IPS-18a (cell line): ENCODE results near the gene WDR76.
"Not testable (repeated sequence)": the region's sequence is repeated elsewhere in the genome, so short reads cannot be mapped to it uniquely, and the experiment has no call there.

ENCODE experiments used
- H3K27ac ChIP-seq: one replicate; pipeline ENCODE4 v1.5.1; 2013; ENCODE audit warnings: low read length
- H3K27me3 ChIP-seq: one replicate; pipeline ENCODE4 v1.6.1; 2013; ENCODE audit warnings: mild to moderate bottlenecking, low read length; ENCODE audit not compliant: control insufficient read depth, insufficient read depth
- H3K36me3 ChIP-seq: one replicate; pipeline ENCODE4 v1.6.1; 2013; ENCODE audit warnings: low read depth, low read length; ENCODE audit not compliant: control insufficient read depth
- H3K4me1 ChIP-seq: one replicate; pipeline ENCODE4 v1.6.1; 2013; ENCODE audit warnings: low read depth, low read length; ENCODE audit not compliant: control insufficient read depth
- H3K4me3 ChIP-seq: one replicate; pipeline ENCODE4 v1.5.1; 2013; ENCODE audit warnings: low read length
- H3K9ac ChIP-seq: one replicate; pipeline ENCODE4 v1.6.1; 2013; ENCODE audit warnings: mild to moderate bottlenecking, low read length, moderate library complexity
- H3K9me3 ChIP-seq: one replicate; pipeline ENCODE4 v1.6.1; 2013; ENCODE audit warnings: low read depth, low read length; ENCODE audit not compliant: control insufficient read depth

WDR76 gene

DNA sequence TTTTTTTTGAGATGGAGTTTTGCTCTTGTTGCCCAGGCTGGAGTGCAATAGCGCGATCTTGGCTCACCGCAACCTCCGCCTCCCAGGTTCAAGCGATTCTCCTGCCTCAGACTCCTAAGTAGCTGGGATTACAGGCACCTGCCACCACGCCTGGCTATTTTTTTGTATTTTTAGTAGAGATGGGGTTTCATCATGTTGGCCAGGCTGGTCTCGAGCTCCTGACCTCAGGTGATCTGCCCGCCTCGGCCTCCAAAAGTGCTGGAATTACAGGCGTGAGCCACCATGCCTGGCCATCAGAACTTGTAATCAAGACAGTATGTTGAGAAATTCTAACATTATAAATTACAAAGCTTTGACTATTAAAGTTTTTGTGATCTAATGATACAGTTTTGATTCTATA, 39.8 kb downstream of the WDR76 start:
- not testable (repeated sequence) for H3K27ac ChIP-seq, H3K9ac ChIP-seq, H3K27me3 ChIP-seq, H3K9me3 ChIP-seq, H3K36me3 ChIP-seq, H3K4me1 ChIP-seq, H3K4me3 ChIP-seq

DNA sequence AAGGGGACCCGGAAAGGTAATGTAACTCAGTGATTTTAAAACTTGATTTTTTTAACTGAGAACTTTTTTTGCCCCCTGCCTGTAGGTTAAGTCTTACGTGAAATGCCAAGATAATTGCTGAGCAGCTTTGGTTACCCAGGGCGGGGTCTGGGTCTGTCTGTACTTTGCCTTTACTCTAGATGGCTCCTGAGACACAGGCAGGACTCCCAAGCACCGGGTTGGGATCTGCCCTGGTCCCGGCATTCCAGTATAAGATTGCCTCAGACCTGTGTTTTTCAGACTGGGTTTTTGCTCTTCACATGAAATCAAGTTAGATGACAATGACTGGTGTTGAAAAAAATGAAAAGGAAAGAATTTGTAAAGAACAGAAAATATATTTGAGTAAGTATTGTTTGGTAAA, 40.3 kb downstream of the WDR76 start:
- Histone ChIP-seq H3K27me3 (no peaks in the 10 kb centered on the region), H3K4me1 (no peaks in the 10 kb centered on the region), H3K4me3 (no peak overlapping the region), H3K9ac (no peak overlapping the region), H3K36me3 (peaks cover 9% of the 10 kb centered on the region), H3K27ac (no peak overlapping the region), H3K9me3 (no peaks in the 10 kb centered on the region)

DNA sequence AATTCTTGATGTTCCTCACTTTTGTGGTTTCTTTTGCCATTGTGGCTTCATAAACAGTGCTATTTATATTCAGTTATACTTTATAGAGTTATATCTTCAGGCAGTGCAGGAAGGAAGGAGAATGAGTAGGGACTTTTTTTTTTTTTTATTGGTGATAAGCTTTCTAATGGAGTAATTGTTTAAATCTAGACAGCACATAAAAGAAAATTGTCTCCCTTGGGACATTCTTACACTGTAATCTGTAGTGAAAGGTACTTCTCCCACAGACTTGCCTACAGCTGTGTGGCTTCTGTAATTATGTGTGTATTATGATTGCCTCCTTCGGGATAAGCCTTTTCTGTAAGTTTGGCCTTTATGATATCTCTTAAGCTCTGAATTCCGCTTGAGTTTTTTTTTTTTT, 41.6 kb downstream of the WDR76 start:
- Histone ChIP-seq H3K4me1 (no peaks in the 10 kb centered on the region), H3K9me3 (no peaks in the 10 kb centered on the region), H3K36me3 (peaks cover 13% of the 10 kb centered on the region), H3K27ac (no peak overlapping the region), H3K4me3 (no peak overlapping the region), H3K27me3 (no peaks in the 10 kb centered on the region), H3K9ac (no peak overlapping the region)

DNA sequence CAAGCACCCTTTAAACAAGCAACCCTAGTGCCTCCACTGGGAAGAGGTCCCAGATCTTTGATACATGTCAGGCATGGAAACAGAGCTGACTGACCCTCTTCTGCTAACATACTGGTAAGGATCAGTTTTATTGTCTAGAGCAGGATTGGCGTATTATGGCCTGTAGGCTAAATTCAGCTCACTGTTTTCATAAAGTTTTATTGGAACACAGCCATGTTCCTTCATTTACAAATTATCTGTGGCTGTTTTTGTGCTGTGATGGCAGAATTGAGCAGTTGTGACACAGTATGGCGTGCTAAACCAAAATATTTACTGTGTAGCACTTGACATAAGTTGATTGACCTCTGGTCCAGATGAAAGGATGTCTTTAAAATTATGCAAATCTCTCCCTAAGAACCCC, 45.0 kb downstream of the WDR76 start:
- no peaks in the 10 kb centered on the region for H3K27me3 ChIP-seq
- H3K4me1 ChIP-seq = no peaks in the 10 kb centered on the region
- H3K4me3 ChIP-seq = no peak overlapping the region
- no peak overlapping the region for H3K9ac ChIP-seq
- no peaks in the 10 kb centered on the region for H3K9me3 ChIP-seq
- H3K27ac ChIP-seq = no peak overlapping the region
- H3K36me3 ChIP-seq = peaks cover 10% of the 10 kb centered on the region

DNA sequence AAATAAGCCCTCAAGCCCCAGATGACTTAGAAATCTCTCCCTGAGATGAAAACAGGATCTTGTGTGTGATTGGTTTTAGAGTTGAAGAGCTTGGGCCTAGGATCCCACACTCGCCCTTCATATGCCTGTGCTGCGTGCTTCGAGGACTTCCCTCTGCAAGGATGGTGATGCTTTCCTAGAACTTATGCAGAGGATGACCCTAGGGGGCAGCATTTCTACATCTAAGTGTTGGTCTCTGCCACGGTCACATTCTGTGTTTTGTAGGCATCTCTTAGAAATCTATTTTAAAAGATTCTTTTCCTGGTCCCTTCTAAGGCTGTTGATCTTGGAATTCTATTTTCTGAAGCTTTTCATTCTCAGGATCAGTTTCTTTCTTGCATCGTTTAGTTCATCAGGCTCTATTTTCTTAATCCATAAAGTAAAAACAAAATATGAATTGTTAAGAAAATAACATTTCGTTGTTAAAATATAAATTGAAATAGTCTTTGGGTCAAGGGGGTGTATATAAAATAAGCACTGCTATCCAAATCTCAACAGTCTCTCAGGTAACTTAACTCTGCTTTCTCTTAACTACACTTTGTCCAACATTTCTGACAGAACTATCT, 45.7 kb downstream of the WDR76 start:
- H3K4me1 ChIP-seq = no peaks in the 10 kb centered on the region
- no peaks in the 10 kb centered on the region for H3K9me3 ChIP-seq
- H3K27me3 ChIP-seq = no peaks in the 10 kb centered on the region
- no peak overlapping the region for H3K4me3 ChIP-seq
- no peak overlapping the region for H3K9ac ChIP-seq
- H3K36me3 ChIP-seq = peaks cover 10% of the 10 kb centered on the region
- no peak overlapping the region for H3K27ac ChIP-seq

DNA sequence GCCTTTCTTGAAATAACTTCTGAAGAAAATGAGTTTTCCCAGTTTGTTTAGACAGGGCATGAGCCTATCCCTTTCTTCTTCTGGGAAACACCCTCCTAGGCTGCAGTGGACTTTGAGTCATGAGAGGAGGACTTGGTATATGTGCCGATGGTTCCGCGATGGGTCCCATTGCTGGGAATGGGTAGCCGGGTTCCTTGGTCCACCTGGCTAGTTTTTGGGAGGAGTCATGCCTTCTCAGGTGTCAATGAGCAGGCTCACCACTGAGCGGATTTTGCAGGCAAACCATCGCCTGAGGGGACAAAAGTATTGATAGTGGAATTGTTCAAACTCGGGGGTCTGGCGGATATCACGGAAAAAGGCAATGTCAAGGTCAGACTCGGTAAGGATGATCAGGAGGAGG, 46.8 kb downstream of the WDR76 start:
- no peak overlapping the region for H3K9ac ChIP-seq
- no peak overlapping the region for H3K27ac ChIP-seq
- no peaks in the 10 kb centered on the region for H3K4me1 ChIP-seq
- no peak overlapping the region for H3K4me3 ChIP-seq
- no peaks in the 10 kb centered on the region for H3K27me3 ChIP-seq
- peaks cover 10% of the 10 kb centered on the region for H3K36me3 ChIP-seq
- no peaks in the 10 kb centered on the region for H3K9me3 ChIP-seq

DNA sequence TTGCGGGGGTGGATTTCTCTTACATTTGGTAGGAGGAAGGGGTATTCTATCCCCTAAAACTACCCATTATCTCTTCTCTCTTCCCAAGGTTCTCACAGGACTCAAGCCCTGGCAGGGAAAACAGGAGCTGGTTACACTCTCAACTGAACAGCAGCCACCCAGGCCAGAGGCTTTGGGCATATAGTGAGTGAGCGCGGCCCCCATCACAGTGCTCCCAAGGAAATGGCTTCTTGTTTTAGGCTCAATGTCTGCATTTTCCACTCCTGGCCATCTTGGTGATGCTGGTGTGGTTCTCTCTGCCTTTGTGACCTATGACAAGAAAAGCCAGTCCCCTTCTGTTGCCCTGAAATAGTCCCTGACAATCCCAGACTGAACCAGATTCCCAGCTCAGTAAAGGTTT, 50.1 kb downstream of the WDR76 start:
- Histone ChIP-seq H3K36me3 (peaks cover 10% of the 10 kb centered on the region), H3K27me3 (no peaks in the 10 kb centered on the region), H3K9ac (no peak overlapping the region), H3K4me1 (peaks cover 16% of the 10 kb centered on the region), H3K4me3 (no peak overlapping the region), H3K27ac (no peak overlapping the region), H3K9me3 (no peaks in the 10 kb centered on the region)

DNA sequence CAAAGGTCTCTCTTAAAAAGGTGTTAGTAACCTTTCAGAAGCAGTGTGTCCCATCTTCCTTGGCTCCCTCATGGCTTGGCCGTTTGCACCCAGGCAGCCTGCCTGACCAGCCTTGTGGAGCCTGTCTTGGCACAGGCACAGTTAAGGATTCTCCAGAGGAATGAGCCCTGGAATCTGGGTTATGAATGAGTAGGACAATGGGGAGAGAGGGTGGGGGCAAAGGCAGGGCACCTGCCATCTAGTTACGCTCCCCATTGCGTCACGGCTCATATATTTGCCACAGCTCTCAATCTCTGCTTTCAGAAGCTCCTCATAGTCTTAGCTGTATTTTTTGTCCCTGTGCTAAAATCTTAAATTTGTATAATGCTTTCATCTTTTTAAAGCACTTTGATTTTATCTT, 50.6 kb downstream of the WDR76 start:
- Histone ChIP-seq H3K4me3 (no peak overlapping the region), H3K4me1 (peaks cover 17% of the 10 kb centered on the region), H3K9me3 (no peaks in the 10 kb centered on the region), H3K36me3 (peaks cover 10% of the 10 kb centered on the region), H3K27me3 (no peaks in the 10 kb centered on the region), H3K27ac (no peak overlapping the region), H3K9ac (no peak overlapping the region)

DNA sequence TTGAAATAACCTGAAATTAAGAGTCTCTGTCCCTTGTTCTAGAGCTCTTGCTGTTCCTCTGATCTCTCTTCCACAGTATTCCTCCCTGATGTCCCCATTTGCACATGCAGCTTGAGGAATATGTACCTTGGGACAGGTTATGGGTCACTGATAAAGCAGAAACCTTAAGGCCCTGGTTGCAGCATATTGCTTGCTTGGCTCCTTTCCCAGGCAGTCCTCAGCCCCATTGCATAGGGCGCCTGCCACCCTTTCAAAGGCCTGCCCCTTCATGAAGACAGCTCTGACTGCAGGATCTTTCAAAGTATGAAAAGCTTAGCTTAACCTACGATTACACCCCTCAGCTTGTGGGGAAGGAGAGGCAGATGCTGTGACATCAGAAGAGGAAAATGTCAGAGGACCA, 51.6 kb downstream of the WDR76 start:
- peaks cover 17% of the 10 kb centered on the region for H3K4me1 ChIP-seq
- no peak overlapping the region for H3K27ac ChIP-seq
- H3K9me3 ChIP-seq = no peaks in the 10 kb centered on the region
- H3K4me3 ChIP-seq = no peak overlapping the region
- H3K9ac ChIP-seq = no peak overlapping the region
- H3K27me3 ChIP-seq = no peaks in the 10 kb centered on the region
- peaks cover 7% of the 10 kb centered on the region for H3K36me3 ChIP-seq

DNA sequence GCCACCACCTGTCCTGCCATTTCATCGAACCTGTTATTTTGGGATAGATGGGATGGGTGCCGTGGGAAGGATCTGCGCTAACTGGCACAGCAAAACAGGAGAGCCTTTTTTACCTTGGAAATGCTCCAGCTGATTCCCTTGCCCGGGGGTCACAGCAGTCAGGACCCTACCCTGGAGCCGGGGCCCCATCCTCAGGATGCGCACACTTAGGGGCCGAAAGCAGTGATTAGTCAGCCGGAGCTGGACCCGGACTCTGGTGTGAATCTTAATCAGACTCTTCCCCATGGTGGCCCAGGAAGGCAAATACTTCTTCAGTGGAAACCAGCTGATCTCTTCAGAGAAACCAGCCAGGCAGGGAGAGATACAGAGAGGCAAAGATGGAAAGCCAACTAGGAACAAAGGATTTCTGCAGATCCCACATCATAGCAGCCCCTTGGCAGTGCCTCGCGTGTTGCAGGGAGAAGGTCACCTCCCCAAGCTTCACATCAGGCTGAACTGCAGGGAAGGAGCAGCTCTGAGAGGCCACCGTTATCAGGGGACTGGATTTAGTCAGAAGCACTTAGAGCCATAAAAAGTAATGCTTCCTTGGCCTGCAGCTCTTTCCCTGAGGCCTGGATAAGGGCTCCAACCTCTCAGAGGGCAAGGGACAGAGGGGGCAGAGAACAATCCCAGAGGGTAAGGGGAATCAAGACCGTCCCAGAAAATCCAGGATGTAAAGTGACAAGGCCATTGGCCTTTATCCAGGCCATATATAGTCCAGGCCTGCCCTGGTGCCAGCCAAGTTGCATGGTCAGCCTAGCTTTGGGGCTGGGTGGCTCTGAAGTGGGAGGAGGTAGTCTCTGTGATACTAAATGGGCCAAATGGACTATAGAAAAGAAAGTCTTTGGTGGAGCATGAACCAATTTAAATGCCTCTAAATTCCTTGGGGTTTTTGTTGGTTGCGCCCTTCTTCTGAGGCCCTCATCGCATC, 52.9 kb downstream of the WDR76 start:
- H3K27ac ChIP-seq = no peak overlapping the region
- H3K36me3 ChIP-seq = no peaks in the 10 kb centered on the region

DNA sequence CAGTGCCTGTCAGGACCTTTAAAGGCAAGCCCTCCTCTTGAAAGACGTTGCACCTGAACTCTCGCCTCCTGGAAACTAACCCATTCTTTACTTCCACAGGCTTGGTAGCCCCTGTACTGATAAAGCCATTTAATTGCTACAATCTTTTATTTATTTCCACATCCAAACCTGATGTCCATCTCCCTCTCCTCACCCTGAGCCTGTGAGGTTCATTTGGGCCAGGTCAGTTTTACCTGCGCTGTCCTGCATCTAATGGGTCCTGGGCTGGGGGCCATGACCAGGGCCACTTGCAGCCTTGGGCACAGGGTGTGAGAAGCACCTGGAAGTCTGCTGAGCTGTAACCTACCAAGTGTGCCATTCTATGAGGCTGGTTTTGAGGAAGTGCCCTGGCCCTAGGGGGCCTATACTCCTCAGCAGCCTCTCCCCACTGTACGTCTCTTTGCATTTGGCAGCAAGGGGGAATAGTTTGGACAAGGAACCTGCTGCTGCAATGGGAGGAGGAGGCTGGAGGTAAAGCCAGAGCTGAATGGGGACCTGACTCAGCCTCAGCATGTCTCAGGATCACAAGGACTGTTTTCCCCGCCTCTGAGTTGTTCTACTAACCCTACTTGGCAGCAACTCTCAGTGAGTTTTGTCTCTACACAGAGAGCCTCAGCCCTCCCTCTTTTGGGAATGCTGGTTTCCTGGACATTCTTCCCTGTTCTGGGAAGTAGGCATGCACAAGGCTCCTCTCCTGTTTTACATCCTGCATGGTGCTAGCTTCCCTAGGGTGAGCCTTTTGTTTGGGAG, 53.8 kb downstream of the WDR76 start:
- Histone ChIP-seq H3K27ac (no peak overlapping the region), H3K36me3 (no peaks in the 10 kb centered on the region), H3K4me1 (peaks cover 17% of the 10 kb centered on the region)

More for the DNA sequence above, 52.9 kb downstream of the WDR76 start:
- Histone ChIP-seq H3K4me1 (peaks cover 17% of the 10 kb centered on the region), H3K9me3 (no peaks in the 10 kb centered on the region), H3K27me3 (no peaks in the 10 kb centered on the region), H3K9ac (no peak overlapping the region), H3K4me3 (no peak overlapping the region)

More for the DNA sequence above, 53.8 kb downstream of the WDR76 start:
- no peaks in the 10 kb centered on the region for H3K9me3 ChIP-seq
- no peak overlapping the region for H3K9ac ChIP-seq
- no peaks in the 10 kb centered on the region for H3K27me3 ChIP-seq
- H3K4me3 ChIP-seq = no peak overlapping the region
